K562 (cell line): ENCODE data around the gene PSRC1. TPM values are rescaled to one million over a fixed set of nuclear protein-coding genes. Genes with fewer than 3 reads are reported as not detected.

ENCODE experiments used
- AFF4 ChIP-seq: sonication (generic); formaldehyde crosslinking; IDR thresholded peaks from 2 replicates; pipeline ENCODE4 v1.8.0; 2023; ENCODE audit warnings: mild to moderate bottlenecking, missing genetic modification reagents
- BHLHE40 ChIP-seq: IDR thresholded peaks from 2 replicates; pipeline ENCODE4 v1.6.1; 2011; ENCODE audit warnings: low read length, improper control_type of control experiment
- CHCHD3 ChIP-seq: fragments of 250-450 bp; sonication (Bioruptor Pico); IDR thresholded peaks from 2 replicates; pipeline ENCODE4 v2.1.2; 2022; ENCODE audit warnings: mild to moderate bottlenecking
- CSDE1 ChIP-seq, 2 experiments: fragments of 450-650 bp; IDR thresholded peaks; 2 replicates each; pipeline ENCODE4 v1.6.1; 2016; ENCODE audit warnings: mild to moderate bottlenecking in 1 of 2
- DEAF1 ChIP-seq: fragments of 450-650 bp; formaldehyde crosslinking; IDR thresholded peaks from 2 replicates; pipeline ENCODE4 v1.4.0; 2020; ENCODE audit warnings: mild to moderate bottlenecking, moderate library complexity
- LEF1 ChIP-seq: fragments of 450-650 bp; IDR thresholded peaks from 2 replicates; pipeline ENCODE4 v1.6.1; 2016; ENCODE audit warnings: mild to moderate bottlenecking
- MTA2 ChIP-seq: fragments of 450-650 bp; IDR thresholded peaks from 2 replicates; pipeline ENCODE4 v1.6.1; 2016; ENCODE audit warnings: low read depth
- PHB2 ChIP-seq: fragments of 450-650 bp; IDR thresholded peaks from 2 replicates; pipeline ENCODE4 v1.6.1; 2017; ENCODE audit warnings: low read depth
- SOX6 ChIP-seq: fragments of 450-650 bp; IDR thresholded peaks from 2 replicates; pipeline ENCODE4 v1.6.1; 2014; ENCODE audit warnings: mild to moderate bottlenecking
- SRSF3 ChIP-seq: fragments of 200-400 bp; formaldehyde crosslinking; IDR thresholded peaks from 2 replicates; pipeline ENCODE4 v1.6.1; 2016; ENCODE audit warnings: mild to moderate bottlenecking, low read length, moderate library complexity; ENCODE audit not compliant: insufficient read depth
- STAT5A ChIP-seq: IDR thresholded peaks from 2 replicates; pipeline ENCODE4 v1.6.1; 2012; ENCODE audit warnings: low read length, inconsistent platforms, borderline replicate concordance
- SUPT5H ChIP-seq: fragments of 450-650 bp; IDR thresholded peaks from 2 replicates; pipeline ENCODE4 v1.6.1; 2016
- TRIM25 ChIP-seq: fragments of 450-650 bp; IDR thresholded peaks from 2 replicates; pipeline ENCODE4 v1.7.0; 2016; ENCODE audit warnings: borderline replicate concordance
- TRIM28 ChIP-seq: fragments of 450-650 bp; IDR thresholded peaks from 2 replicates; pipeline ENCODE4 v1.6.1; 2017
- ZBTB7A ChIP-seq: IDR thresholded peaks from 2 replicates; pipeline ENCODE4 v1.6.1; 2011; ENCODE audit warnings: low read depth, mild to moderate bottlenecking, low read length, moderate library complexity, borderline replicate concordance; ENCODE audit not compliant: control insufficient read depth
- ZFP36 ChIP-seq: fragments of 150-350 bp; IDR thresholded peaks from 2 replicates; pipeline ENCODE4 v1.6.1; 2018; ENCODE audit warnings: low read length, low read depth; ENCODE audit not compliant: partially characterized antibody
- ZNF121 ChIP-seq: sonication (generic); formaldehyde crosslinking; conservative IDR thresholded peaks from 2 replicates; pipeline ENCODE4 v1.8.0; 2022; ENCODE audit warnings: missing genetic modification reagents
- ZNF143 ChIP-seq: sonication (generic); formaldehyde crosslinking; IDR thresholded peaks from 2 replicates; pipeline ENCODE4 v1.9.0; 2022; ENCODE audit warnings: mild to moderate bottlenecking, missing genetic modification reagents
- ZNF449 ChIP-seq: fragments of 250-450 bp; sonication (Bioruptor Pico); IDR thresholded peaks from 2 replicates; pipeline ENCODE4 v1.8.0; 2022; ENCODE audit warnings: moderate library complexity, mild to moderate bottlenecking, inconsistent platforms
- ZNF584 ChIP-seq: fragments of 200-800 bp; sonication (Bioruptor generic); IDR thresholded peaks from 2 replicates; pipeline ENCODE4 v1.6.1; 2016; ENCODE audit warnings: low read depth, mild to moderate bottlenecking, missing genetic modification characterization, missing compliant biosample characterization
- polyA plus RNA-seq, 8 experiments: library from polyadenylated mRNA; depleted of rRNA in 4 of 8; stranded (reverse) in 5 of 8; unstranded in 3 of 8; fragments of >200 nt; fragmentation: Nextera tagmentation in 2 of 8; fragmentation: Illumina TruSeq in 1 of 8; extraction: Ambion mirVana in 2 of 8; extraction: Trizol in 1 of 8; gene quantifications; 2 replicates each; pipeline versions ENCODE4 v1.2.1 to v1.2.3, GENCODE V29; 2011 to 2014; ENCODE audit warnings: inconsistent platforms in 1 of 8, missing spikeins in 1 of 8
- total RNA-seq, 7 experiments: library from RNA; depleted of rRNA in 6 of 7; stranded (reverse); fragments of >200 nt in 6 of 7; fragmentation: Illumina TruSeq in 2 of 7; extraction: Trizol in 2 of 7; gene quantifications; 2 replicates each; pipeline versions ENCODE4 v1.2.1 to v1.2.3, GENCODE V29; 2011 to 2021; ENCODE audit warnings: low replicate concordance in 1 of 7

PSRC1 gene
- total and polyA plus RNA-seq, 9 of the 15 experiments (the other 6 are each of a cell fraction or from before 2014, with no cell fraction given): 6.5 to 65.2 (median 39.3) TPM

- TF ChIP-seq DEAF1 (CRISPR knock-in tag) (no peak), TRIM25 (no peak), STAT5A (peak; percentile 61; the same call in 1 of the 2 replicates), SOX6 (peak; percentile 68; the same call in 1 of the 2 replicates), SRSF3 (0 out of 2 replicates have a peak, but pooled peaks have one; percentile 39), CHCHD3 (CRISPR knock-in tag) (no peak), ZNF584 (no peak), AFF4 (CRISPR knock-in tag) (no peak), CSDE1 (IDR thresholded peaks at IDR 0.05) (no peak), PHB2 (no peak), SUPT5H (no peak), ZNF121 (CRISPR knock-in tag) (no peak), LEF1 (peak; percentile 68), BHLHE40 (peak; percentile 33; the same call in 1 of the 2 replicates), ZNF449 (CRISPR knock-in tag) (no peak), ZNF143 (CRISPR knock-in tag) (no peak), ZBTB7A (peak; percentile 46; the same call in 1 of the 2 replicates), MTA2 (no peak), TRIM28 (no peak), ZFP36 (no peak)
Observed at GRCh38 chr1:109274533-109275476, 8.1 kb downstream of the PSRC1 start (continued).
